D721Med (cell line): ENCODE results near the gene KRT16.

Experiments
- DNase-seq: peaks from one replicate; pipeline ENCODE4 v3.0.0; 2011; ENCODE audit warnings: low spot score; ENCODE audit not compliant: insufficient read length
- FAIRE-seq: peaks from 2 replicates; lab custom pipeline; 2011; peaks lifted over from hg19 to GRCh38; lab: Jason Lieb, UNC
- CTCF ChIP-seq: IDR thresholded peaks from 2 replicates; pipeline ENCODE4 v1.5.1; 2012; ENCODE audit warnings: mild to moderate bottlenecking, control low read depth; ENCODE audit not compliant: insufficient read depth; ENCODE audit errors: missing control alignments

KRT16 gene

GRCh38 chr17:41635121-41636097 is 22.8 kb upstream of the KRT16 start:
- no peak for FAIRE-seq
- no peak for TF ChIP-seq CTCF
- no peak for DNase-seq

- no peak for TF ChIP-seq CTCF
- DNase-seq (no peak), FAIRE-seq (no peak)
Measured at GRCh38 chr17:41634639-41635038, 22.1 kb upstream of the KRT16 start.

- FAIRE-seq: no peak
- TF ChIP-seq CTCF: no peak
- DNase-seq: no peak
Measured at GRCh38 chr17:41633556-41634199, 21.1 kb upstream of the KRT16 start.

GRCh38 chr17:41632482-41633105 is 20.0 kb upstream of the KRT16 start:
- DNase-seq: no peak
- FAIRE-seq: no peak
- TF ChIP-seq CTCF: no peak

- TF ChIP-seq CTCF: no peak
- FAIRE-seq (no peak), DNase-seq (no peak)
Measured at GRCh38 chr17:41631898-41632285, 19.3 kb upstream of the KRT16 start.

- no peak for TF ChIP-seq CTCF
Measured at GRCh38 chr17:41631025-41631897, 18.7 kb upstream of the KRT16 start.

More at GRCh38 chr17:41631025-41631897, 18.7 kb upstream of the KRT16 start:
- DNase-seq (no peak), FAIRE-seq (no peak)
